ENCODE results near the gene PCARE.

The PCARE gene

GRCh38 chr2:29061616-29062015 is 12.7 kb downstream of the PCARE start:
- DNase-seq: no peak

GRCh38 chr2:29061176-29061575 is 13.1 kb downstream of the PCARE start:
- DNase-seq: no peak

GRCh38 chr2:29060441-29060840 is 13.9 kb downstream of the PCARE start:
- no peak for DNase-seq

GRCh38 chr2:29059624-29060023 is 14.7 kb downstream of the PCARE start:
- no peak for DNase-seq

DNA sequence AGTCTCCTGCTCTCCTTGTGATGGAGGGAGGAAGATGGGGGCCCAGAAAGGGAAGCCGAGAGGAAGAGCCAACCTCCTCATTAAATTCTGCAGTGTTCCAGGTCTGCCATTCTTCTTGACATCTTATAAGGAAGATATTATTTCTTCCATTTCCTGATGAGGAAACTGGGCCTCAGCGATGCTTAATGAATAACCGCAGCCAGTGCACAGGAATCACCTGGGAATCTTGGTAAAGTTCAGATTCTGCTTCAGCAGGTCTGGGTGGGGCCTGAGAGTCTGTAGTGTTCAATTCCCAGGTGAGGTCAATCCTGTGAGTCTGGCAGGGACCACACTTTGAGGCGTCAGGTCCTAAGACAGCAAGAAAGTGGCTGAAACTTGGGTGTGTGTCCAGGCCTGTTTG is 17.3 kb downstream of the PCARE start:
- DNase-seq: no peak

GRCh38 chr2:29056452-29056851 is 17.9 kb downstream of the PCARE start:
- DNase-seq: no peak

DNA sequence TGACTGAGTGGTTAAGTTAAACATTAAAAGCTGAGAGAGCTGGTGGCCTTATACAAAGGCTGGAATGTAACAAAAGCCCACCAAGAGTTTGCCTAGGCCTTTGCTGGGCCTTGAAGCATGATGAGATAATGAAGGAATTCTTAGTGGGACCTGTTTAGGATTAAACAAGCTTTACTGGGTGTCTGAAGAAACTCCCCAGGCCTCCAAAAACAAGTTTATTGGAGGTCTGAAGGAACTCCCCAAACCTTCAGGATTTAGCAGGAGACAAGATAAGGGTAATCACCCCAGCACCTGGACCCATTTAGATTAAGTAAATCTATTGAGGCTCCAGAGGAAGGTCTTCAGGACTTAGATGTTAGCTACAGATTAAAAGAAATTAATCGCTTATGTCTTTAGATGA is 18.7 kb downstream of the PCARE start:
- DNase-seq: no peak

GRCh38 chr2:29054430-29054829 is 19.9 kb downstream of the PCARE start:
- DNase-seq: no peak

GRCh38 chr2:29053670-29054400 is 20.5 kb downstream of the PCARE start:
- DNase-seq: no peak

DNA sequence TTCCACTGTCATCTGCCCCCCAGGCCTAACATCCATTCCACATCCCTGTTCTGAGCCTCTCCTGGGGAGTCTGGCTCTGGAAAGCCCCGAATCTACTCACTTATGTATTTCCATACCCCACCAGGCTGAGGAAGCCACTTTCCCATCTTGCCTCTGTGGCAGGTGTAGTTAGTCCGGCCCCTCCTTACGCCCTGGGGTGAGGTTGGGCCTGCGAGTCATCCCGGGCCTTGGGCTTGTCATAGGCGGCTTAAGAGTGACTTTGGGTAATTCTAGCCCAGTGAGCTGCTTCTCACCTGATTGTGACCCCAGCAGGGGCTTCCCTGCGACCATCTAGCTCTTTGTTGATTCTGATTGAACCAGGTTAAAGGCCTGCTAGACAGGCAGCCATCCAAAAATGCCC is 21.1 kb downstream of the PCARE start:
- DNase-seq: no peak

GRCh38 chr2:29052807-29053206 is 21.5 kb downstream of the PCARE start:
- DNase-seq: no peak

GRCh38 chr2:29051730-29052129 is 22.6 kb downstream of the PCARE start:
- no peak for DNase-seq

GRCh38 chr2:29050591-29050990 is 23.7 kb downstream of the PCARE start:
- DNase-seq: no peak

DNA sequence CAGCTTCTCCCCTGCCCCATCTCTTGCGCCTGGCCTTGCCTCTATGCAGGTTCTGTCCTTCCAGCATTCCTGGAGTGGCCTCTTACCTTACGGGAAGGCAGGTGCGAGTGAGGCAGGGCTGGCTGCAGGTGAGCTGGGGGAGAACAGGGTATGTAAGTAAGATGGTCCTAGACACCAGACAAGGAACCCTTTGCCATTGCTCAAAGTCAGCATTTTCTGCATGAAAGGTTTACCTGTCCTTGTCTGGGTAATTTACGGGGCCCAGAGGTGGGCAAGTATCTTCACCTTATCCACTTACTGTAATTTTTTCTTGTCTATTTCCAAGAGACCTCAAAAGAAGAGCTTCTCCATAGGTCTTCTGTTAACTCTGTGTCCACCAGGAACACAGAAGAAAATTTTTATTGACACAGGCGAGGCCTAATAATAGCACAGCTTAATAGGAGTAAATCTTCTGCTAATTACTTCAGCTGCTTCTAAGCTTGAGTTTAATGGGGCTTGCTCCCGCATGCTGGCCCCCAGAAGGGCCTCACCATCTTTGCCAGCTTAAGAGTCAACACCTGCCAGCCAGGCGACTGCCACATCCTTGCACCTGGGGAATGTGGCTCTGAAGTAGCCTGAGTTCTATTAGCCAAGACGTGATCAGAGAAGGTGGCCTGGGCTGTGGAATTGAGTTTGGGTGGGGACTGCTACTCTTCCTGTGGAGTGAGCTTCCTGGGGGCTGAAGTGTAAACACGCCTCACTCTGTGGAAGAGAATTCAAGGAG is 27.1 kb downstream of the PCARE start:
- DNase-seq: no peak

GRCh38 chr2:29046321-29046720 is 28.0 kb downstream of the PCARE start:
- DNase-seq: no peak

GRCh38 chr2:29044459-29044858 is 29.9 kb downstream of the PCARE start:
- no peak for DNase-seq

GRCh38 chr2:29042561-29043075 is 31.7 kb downstream of the PCARE start:
- no peak for DNase-seq

GRCh38 chr2:29041161-29041660 is 33.1 kb downstream of the PCARE start:
- DNase-seq: no peak

- DNase-seq: no peak
Measured at GRCh38 chr2:29040552-29040951, 33.8 kb downstream of the PCARE start.

DNA sequence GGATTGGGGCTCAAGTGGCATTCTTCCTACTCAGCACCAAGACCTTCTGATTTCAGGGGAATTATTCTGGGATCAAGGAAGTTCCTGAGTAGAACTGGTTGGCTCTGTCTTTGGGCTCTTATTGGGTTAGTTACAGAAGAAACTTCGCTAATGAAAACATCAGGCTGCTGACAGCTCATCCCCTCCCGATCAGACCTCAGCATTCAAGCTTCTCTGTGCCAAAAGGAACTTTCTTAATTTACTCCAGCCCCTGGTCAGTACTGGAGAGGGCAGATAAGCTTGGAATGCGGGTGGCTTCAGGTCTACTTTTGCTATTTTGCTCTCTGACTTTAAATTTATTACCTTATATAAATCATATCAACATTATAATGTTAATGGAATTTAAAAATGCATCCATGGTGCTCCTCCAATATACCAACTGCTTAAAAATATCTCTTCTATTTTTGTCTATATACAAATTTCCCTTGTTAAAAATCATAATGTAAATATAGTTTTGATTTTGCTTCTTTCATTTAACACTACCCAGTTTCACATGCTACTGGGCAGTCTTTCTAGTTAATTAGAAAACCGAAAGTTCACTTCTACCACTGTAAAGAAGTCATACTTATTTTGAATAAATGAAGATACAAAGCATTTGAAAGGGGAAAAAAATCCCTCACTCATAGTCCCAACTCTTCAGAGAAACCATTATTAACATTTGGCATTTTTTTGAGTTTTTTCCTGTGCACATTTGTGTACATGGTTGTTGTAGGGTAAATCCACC is 34.4 kb downstream of the PCARE start:
- DNase-seq: no peak

DNA sequence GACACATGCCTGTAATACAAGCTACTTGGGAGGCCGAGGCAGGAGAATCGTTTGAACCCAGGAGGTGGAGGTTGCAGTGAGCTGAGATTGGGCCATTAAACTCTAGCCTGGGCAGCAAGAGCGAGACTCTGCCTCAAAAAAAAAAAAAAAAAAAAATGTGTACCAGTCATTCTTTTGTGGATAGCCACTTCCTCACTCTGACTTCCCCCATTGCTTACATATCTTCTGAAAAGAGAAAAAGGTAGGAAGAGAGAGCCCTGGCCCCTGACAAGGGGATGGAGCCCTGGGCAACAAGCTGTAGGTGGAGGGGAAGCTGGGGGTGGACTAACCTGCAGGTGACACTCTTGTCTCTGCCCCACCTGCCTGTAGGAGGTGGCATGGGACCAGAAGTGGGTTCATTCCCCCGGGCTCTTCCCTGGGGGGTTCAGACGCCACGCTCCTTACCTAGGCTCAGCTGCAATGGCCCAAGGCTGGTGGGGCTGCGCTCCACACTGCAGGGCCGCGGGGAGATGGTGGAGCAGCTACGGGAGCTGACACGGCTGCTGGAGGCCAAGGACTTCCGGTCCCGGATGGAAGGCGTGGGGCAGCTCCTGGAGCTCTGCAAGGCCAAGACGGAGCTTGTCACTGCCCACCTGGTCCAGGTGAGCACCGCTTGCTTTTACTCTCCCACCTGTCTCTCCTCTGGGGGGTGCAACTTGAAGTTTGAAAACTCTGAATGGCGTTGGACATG is 39.1 kb downstream of the PCARE start:
- no peak for DNase-seq

- DNase-seq: no peak
Measured at GRCh38 chr2:29033656-29034055, 40.7 kb downstream of the PCARE start.

DNA sequence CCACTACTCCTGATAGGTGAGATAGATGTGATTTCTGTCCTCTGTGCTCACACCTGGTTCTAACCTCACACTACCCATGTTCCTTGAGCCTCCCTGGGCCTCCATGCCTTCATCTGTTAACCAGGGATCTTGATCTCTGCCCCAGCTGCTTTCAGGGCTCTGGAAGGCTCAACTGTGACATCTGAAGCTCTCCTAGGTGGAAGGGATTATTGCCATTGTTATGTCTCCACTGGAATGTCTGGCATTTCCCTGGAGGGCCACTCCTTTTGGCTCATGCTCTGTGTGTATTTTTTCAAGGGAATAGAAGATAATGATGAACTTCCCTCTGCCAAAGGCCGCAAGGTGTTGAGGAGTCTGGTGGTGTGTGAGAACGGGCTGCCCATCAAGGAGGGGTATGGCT is 41.2 kb downstream of the PCARE start:
- no peak for DNase-seq

All from GF-D8 (cell line).